BLaER1 treated with 17β-estradiol and CSF1 and Interleukin-3, amounts not matched to agents 10 nM and 100 nM (cell line): Measurements from ENCODE around the gene SMIM35.

ENCODE experiments used
- H3K27ac ChIP-seq, 11 experiments: shearing (Covaris generic); formaldehyde crosslinking; 2 replicates each; pipeline ENCODE4 v1.8.1; 2022
- H3K27me3 ChIP-seq, 11 experiments: shearing (Covaris generic); formaldehyde crosslinking; 2 replicates each; pipeline ENCODE4 v1.8.1; 2022
- H3K36me3 ChIP-seq, 11 experiments: shearing (Covaris generic); formaldehyde crosslinking; 2 replicates each; pipeline ENCODE4 v1.8.1; 2022
- H3K4me1 ChIP-seq, 10 experiments: shearing (Covaris generic); formaldehyde crosslinking; 2 replicates each; pipeline ENCODE4 v1.8.1; 2022
- H3K4me2 ChIP-seq, 11 experiments: shearing (Covaris generic); formaldehyde crosslinking; 2 replicates each; pipeline ENCODE4 v1.8.1; 2022
- H3K4me3 ChIP-seq, 10 experiments: shearing (Covaris generic); formaldehyde crosslinking; 2 replicates each; pipeline ENCODE4 v1.8.1; 2022
- H3K9ac ChIP-seq, 11 experiments: shearing (Covaris generic); formaldehyde crosslinking; 2 replicates each; pipeline ENCODE4 v1.8.1; 2022
- H3K9me3 ChIP-seq, 11 experiments: shearing (Covaris generic); formaldehyde crosslinking; replicated peaks in 1 of 11; 2 replicates each; pipeline ENCODE4 v1.8.1; 2022
- H4K20me1 ChIP-seq, 11 experiments: shearing (Covaris generic); formaldehyde crosslinking; 2 replicates each; pipeline ENCODE4 v1.8.1; 2022
- Cebpa-rat ChIP-seq, 11 experiments: shearing (Covaris generic); IDR thresholded peaks; 2 replicates each; pipeline ENCODE4 v1.8.1; 2022

SMIM35 gene

DNA sequence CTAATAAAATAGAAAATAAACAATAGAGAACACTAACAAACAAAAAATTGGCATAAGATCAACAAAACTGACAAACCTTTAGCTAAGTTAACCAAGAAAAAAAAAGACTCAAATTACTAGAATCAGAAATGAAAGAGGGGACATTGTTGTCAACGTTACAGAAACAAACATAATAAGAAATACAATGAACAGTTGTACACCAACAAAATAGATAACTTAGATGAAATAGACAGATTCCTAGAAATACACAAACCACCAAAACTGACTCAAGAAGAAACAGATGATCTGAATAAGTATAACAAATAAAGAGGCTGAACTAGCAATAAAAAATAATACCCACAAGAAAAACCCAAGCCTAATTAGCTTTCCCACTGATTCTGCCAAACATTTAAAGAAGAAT is 44.6 kb downstream of the SMIM35 start:
- peaks cover 0 to 14% (median 0%) of the 10 kb centered on the region in 10 experiments; a peak in 2 of 20 replicates for H3K4me1 ChIP-seq
- no peak overlapping the region for H3K4me2 ChIP-seq
- no peak overlapping the region for H3K4me3 ChIP-seq
- H3K9me3 ChIP-seq = no peaks in the 10 kb centered on the region
- no peaks in the 10 kb centered on the region for H3K36me3 ChIP-seq
- TF ChIP-seq Cebpa-rat (IDR thresholded peaks at IDR 0.05) = no peak
- no peak overlapping the region for H3K27ac ChIP-seq
- no peaks in the 10 kb centered on the region for H4K20me1 ChIP-seq
- no peaks in the 10 kb centered on the region for H3K27me3 ChIP-seq
- no peak overlapping the region for H3K9ac ChIP-seq

DNA sequence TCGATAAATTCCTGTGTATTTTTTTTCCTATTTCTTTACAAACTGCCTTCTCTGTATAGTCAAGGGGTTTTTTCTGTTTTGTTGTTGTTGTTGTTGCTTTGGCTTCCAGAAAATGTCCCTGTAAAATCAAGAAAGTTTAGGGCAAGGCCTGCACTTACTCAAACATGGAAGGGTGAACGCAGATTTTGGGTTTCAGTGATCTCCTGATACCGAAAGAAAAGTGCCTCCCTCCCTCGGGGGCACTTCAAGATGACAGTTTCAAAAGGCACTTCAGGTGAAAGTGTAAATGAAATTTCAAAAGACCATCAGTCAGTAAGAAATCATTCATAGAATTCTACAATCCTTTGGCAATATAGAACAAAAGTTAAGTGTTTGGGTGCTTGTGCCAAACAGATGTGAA is 53.3 kb downstream of the SMIM35 start:
- no peaks in the 10 kb centered on the region for H4K20me1 ChIP-seq
- H3K4me3 ChIP-seq = no peak overlapping the region
- no peak overlapping the region for H3K4me2 ChIP-seq
- H3K4me1 ChIP-seq = peaks cover 0 to 20% (median 3%) of the 10 kb centered on the region in 10 experiments; a peak in 9 of 20 replicates
- no peak for TF ChIP-seq Cebpa-rat (IDR thresholded peaks at IDR 0.05)
- H3K36me3 ChIP-seq = no peaks in the 10 kb centered on the region
- H3K9ac ChIP-seq = no peak overlapping the region
- no peaks in the 10 kb centered on the region for H3K27me3 ChIP-seq
- H3K9me3 ChIP-seq = no peaks in the 10 kb centered on the region
- no peak overlapping the region for H3K27ac ChIP-seq

GRCh38 chr11:118028626-118029025 is 58.1 kb downstream of the SMIM35 start:
- H3K9me3 ChIP-seq = peaks cover 5 to 15% (median 8%) of the 10 kb centered on the region in 11 experiments; a peak in 13 of 22 replicates
- peak overlapping the region in 1 of 11 experiments; percentile 34; a peak in 1 of 22 replicates for H3K9ac ChIP-seq
- peak overlapping the region in 2 of 11 experiments; percentile 18 to 37; a peak in 3 of 22 replicates for H3K27ac ChIP-seq
- H3K4me2 ChIP-seq = peak overlapping the region in 5 of 11 experiments; percentile 14 to 85 (median 69); a peak in 9 of 22 replicates
- peaks cover 0 to 49% (median 3%) of the 10 kb centered on the region in 10 experiments; a peak in 9 of 20 replicates for H3K4me1 ChIP-seq
- TF ChIP-seq Cebpa-rat (IDR thresholded peaks at IDR 0.05) = no peak
- H3K27me3 ChIP-seq = no peaks in the 10 kb centered on the region
- no peak overlapping the region; a peak in 1 of 20 replicates for H3K4me3 ChIP-seq
- no peaks in the 10 kb centered on the region for H4K20me1 ChIP-seq
- H3K36me3 ChIP-seq = no peaks in the 10 kb centered on the region

GRCh38 chr11:118027694-118028093 is 59.1 kb downstream of the SMIM35 start:
- peaks cover 0 to 49% (median 3%) of the 10 kb centered on the region in 10 experiments; a peak in 9 of 20 replicates for H3K4me1 ChIP-seq
- H3K9ac ChIP-seq = no peak overlapping the region
- H3K4me2 ChIP-seq = peak overlapping the region in 1 of 11 experiments; percentile 69; a peak in 1 of 22 replicates
- no peak overlapping the region for H3K4me3 ChIP-seq
- no peaks in the 10 kb centered on the region for H4K20me1 ChIP-seq
- H3K9me3 ChIP-seq = peaks cover 5 to 15% (median 8%) of the 10 kb centered on the region in 11 experiments; a peak in 13 of 22 replicates
- no peak for TF ChIP-seq Cebpa-rat (IDR thresholded peaks at IDR 0.05)
- H3K27ac ChIP-seq = no peak overlapping the region; a peak in 1 of 22 replicates
- H3K27me3 ChIP-seq = no peaks in the 10 kb centered on the region
- H3K36me3 ChIP-seq = no peaks in the 10 kb centered on the region

- Histone ChIP-seq H3K4me1 (peaks cover 3 to 25% (median 4%) of the 10 kb centered on the region in 10 experiments; a peak in 18 of 20 replicates), H3K36me3 (peaks cover 0 to 5% (median 0%) of the 10 kb centered on the region in 11 experiments; a peak in 1 of 22 replicates), H3K27ac (no peak overlapping the region), H4K20me1 (no peaks in the 10 kb centered on the region), H3K4me2 (no peak overlapping the region), H3K9me3 (peaks cover 31 to 52% (median 46%) of the 10 kb centered on the region in 11 experiments), H3K9ac (no peak overlapping the region), H3K4me3 (no peak overlapping the region), H3K27me3 (no peaks in the 10 kb centered on the region)
- no peak for TF ChIP-seq Cebpa-rat (IDR thresholded peaks at IDR 0.05)
Measured at GRCh38 chr11:118021146-118021545, 65.6 kb downstream of the SMIM35 start.

DNA sequence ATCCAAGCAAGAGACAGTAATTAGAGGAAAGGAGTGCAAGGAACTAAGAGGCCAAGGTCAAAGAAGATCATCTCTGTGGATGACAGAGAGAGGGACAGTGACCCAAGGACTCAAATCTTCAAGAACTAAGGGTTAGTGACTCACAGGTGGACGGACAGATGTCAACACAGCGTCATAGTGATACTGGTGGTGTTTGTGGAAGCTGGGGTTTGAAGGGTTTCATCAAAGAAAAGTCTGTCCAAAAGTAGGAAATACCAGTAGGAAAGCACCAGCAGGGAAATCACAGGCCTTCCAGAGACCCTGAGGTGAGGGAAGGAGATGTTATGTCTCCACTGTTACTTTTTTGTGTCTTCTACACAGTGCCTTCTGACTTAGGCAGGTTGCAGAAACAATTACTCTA is 68.4 kb downstream of the SMIM35 start:
- no peak for TF ChIP-seq Cebpa-rat (IDR thresholded peaks at IDR 0.05)
- Histone ChIP-seq H3K27me3 (no peaks in the 10 kb centered on the region), H3K36me3 (peaks cover 0 to 5% (median 0%) of the 10 kb centered on the region in 11 experiments; a peak in 1 of 22 replicates), H3K4me1 (peaks cover 16 to 34% (median 20%) of the 10 kb centered on the region in 10 experiments), H3K9me3 (peaks cover 27 to 46% (median 40%) of the 10 kb centered on the region in 11 experiments), H3K4me3 (no peak overlapping the region), H3K4me2 (no peak overlapping the region), H3K27ac (no peak overlapping the region), H3K9ac (no peak overlapping the region), H4K20me1 (no peaks in the 10 kb centered on the region)

GRCh38 chr11:118017631-118018315 is 69.0 kb downstream of the SMIM35 start:
- Histone ChIP-seq H3K9ac (no peak overlapping the region), H3K4me1 (peaks cover 17 to 41% (median 26%) of the 10 kb centered on the region in 10 experiments), H3K36me3 (peaks cover 0 to 5% (median 0%) of the 10 kb centered on the region in 11 experiments; a peak in 1 of 22 replicates), H3K4me3 (no peak overlapping the region), H3K27ac (no peak overlapping the region), H3K27me3 (no peaks in the 10 kb centered on the region), H3K4me2 (no peak overlapping the region), H3K9me3 (peaks cover 27 to 46% (median 40%) of the 10 kb centered on the region in 11 experiments), H4K20me1 (no peaks in the 10 kb centered on the region)
- no peak for TF ChIP-seq Cebpa-rat (IDR thresholded peaks at IDR 0.05)

GRCh38 chr11:118017111-118017510 is 69.7 kb downstream of the SMIM35 start:
- Histone ChIP-seq H3K27ac (no peak overlapping the region), H4K20me1 (no peaks in the 10 kb centered on the region), H3K4me3 (no peak overlapping the region), H3K4me2 (no peak overlapping the region), H3K9ac (no peak overlapping the region), H3K36me3 (peaks cover 0 to 5% (median 0%) of the 10 kb centered on the region in 11 experiments; a peak in 1 of 22 replicates), H3K27me3 (no peaks in the 10 kb centered on the region), H3K4me1 (peaks cover 22 to 47% (median 33%) of the 10 kb centered on the region in 10 experiments), H3K9me3 (peaks cover 27 to 46% (median 40%) of the 10 kb centered on the region in 11 experiments)
- no peak for TF ChIP-seq Cebpa-rat (IDR thresholded peaks at IDR 0.05)

GRCh38 chr11:118016104-118016503 is 70.7 kb downstream of the SMIM35 start:
- no peaks in the 10 kb centered on the region for H4K20me1 ChIP-seq
- peaks cover 32 to 57% (median 43%) of the 10 kb centered on the region in 10 experiments for H3K4me1 ChIP-seq
- no peak overlapping the region for H3K4me3 ChIP-seq
- H3K27ac ChIP-seq = no peak overlapping the region
- TF ChIP-seq Cebpa-rat (IDR thresholded peaks at IDR 0.05) = no peak
- H3K9me3 ChIP-seq = peaks cover 27 to 43% (median 37%) of the 10 kb centered on the region in 11 experiments
- no peaks in the 10 kb centered on the region for H3K27me3 ChIP-seq
- peaks cover 0 to 5% (median 0%) of the 10 kb centered on the region in 11 experiments; a peak in 1 of 22 replicates for H3K36me3 ChIP-seq
- no peak overlapping the region for H3K9ac ChIP-seq
- H3K4me2 ChIP-seq = peak overlapping the region; percentile 53 to 100 (median 71)
